Measurements from ENCODE around the gene PECR. TPM values are rescaled to one million over a fixed set of nuclear protein-coding genes. Genes with fewer than 3 reads are reported as not detected.

Gene PECR
- 100 to 1,000 TPM in 1 of 2 donors, 10 to 100 TPM in 1; 67.5 to 152 TPM for total RNA-seq
- 10 to 100 TPM; 31.8 to 63.5 TPM for polyA plus RNA-seq

DNA sequence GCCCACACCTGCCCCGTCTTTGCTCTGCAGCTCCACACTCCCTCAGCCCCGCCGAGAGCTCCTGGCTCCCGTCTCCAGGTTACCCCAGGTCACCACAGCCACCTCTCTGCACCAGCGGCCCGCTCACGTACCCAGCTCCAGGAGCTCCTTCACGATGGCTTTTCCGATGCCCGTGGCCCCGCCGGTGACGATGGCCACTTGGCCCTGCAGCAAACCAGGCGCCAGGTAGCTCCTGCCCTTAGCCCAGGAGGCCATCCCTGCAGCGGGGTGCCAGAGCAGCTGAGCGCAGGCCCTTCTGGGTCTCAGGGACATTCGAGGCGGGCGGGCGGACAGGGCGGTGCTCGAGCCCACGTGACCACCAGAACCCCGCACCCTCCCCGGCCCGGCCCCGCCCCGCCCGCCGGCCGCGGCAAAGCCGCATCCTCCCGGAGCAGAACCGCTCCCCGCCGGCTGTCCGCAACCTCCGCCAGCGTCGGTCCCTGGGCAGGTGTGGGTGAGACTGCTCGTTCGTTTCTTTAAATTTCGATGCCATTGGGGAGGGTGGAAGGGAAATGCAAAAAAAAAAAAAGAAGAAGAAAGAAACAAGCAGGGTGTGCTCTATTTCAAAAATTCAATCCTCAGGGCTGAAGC is at the start of gene PECR, which contains the start of gene TMEM169:
Gene PECR, minus strand, starts transcription at position 323 of the 630 bp plus-strand sequence. Its CDS starts 68 bp downstream, at position 255.
Gene TMEM169, plus strand, starts transcription at position 433 of the 630 bp plus-strand sequence. CDS start 14,045 bp downstream, outside the sequence.
- H3K27ac ChIP-seq (ENCODE audit: low read depth in 1 of 2, low read length in 2 of 2): peak within 1 kb of the TSS; percentile 56 to 62
- under 1% methylated on average over 44 of the region's 44 CpGs for WGBS

DNA sequence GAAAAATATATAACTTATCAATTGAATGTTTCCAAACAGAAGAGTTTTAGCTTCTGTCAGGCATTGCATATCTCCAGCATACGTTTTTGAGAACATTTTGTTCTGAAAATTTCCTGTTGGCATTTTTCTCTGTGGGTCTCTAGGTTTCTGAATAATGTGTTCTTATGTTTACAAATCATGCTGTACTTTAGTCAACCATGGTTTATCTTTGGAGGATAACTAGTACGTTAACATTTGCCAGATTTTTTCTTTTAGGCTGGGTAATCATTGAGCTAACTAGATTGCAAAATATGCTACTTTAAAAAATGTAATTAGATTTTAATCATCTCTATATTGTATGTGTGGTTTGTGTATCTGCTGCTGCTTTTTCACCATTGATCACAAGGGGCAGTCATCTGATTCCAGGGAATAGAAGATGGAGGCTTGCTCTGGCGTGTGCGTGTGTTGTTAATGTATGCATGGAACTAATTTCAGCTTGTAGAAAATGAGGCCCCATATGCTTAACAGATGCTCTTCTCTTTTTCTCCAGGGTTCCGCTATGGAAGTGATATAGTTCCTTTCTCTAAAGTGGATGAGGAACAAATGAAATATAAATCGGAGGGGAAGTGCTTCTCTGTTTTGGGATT is 48.9 kb upstream of the PECR start:
- TF ChIP-seq, protein P1, sequence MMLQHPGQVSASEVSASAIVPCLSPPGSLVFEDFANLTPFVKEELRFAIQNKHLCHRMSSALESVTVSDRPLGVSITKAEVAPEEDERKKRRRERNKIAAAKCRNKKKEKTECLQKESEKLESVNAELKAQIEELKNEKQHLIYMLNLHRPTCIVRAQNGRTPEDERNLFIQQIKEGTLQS (IDR thresholded peaks at IDR 0.05): no peak
- peak; percentile 55 for TF ChIP-seq SP1 (IDR thresholded peaks at IDR 0.05)
- TF ChIP-seq HNF4G (IDR thresholded peaks at IDR 0.05): no peak
- TF ChIP-seq, protein P2, sequence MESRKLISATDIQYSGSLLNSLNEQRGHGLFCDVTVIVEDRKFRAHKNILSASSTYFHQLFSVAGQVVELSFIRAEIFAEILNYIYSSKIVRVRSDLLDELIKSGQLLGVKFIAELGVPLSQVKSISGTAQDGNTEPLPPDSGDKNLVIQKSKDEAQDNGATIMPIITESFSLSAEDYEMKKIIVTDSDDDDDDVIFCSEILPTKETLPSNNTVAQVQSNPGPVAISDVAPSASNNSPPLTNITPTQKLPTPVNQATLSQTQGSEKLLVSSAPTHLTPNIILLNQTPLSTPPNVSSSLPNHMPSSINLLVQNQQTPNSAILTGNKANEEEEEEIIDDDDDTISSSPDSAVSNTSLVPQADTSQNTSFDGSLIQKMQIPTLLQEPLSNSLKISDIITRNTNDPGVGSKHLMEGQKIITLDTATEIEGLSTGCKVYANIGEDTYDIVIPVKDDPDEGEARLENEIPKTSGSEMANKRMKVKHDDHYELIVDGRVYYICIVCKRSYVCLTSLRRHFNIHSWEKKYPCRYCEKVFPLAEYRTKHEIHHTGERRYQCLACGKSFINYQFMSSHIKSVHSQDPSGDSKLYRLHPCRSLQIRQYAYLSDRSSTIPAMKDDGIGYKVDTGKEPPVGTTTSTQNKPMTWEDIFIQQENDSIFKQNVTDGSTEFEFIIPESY (IDR thresholded peaks at IDR 0.05): peak; percentile 30
- TF ChIP-seq, protein P3, sequence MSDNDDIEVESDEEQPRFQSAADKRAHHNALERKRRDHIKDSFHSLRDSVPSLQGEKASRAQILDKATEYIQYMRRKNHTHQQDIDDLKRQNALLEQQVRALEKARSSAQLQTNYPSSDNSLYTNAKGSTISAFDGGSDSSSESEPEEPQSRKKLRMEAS (IDR thresholded peaks at IDR 0.05): no peak
- TF ChIP-seq, protein P4, sequence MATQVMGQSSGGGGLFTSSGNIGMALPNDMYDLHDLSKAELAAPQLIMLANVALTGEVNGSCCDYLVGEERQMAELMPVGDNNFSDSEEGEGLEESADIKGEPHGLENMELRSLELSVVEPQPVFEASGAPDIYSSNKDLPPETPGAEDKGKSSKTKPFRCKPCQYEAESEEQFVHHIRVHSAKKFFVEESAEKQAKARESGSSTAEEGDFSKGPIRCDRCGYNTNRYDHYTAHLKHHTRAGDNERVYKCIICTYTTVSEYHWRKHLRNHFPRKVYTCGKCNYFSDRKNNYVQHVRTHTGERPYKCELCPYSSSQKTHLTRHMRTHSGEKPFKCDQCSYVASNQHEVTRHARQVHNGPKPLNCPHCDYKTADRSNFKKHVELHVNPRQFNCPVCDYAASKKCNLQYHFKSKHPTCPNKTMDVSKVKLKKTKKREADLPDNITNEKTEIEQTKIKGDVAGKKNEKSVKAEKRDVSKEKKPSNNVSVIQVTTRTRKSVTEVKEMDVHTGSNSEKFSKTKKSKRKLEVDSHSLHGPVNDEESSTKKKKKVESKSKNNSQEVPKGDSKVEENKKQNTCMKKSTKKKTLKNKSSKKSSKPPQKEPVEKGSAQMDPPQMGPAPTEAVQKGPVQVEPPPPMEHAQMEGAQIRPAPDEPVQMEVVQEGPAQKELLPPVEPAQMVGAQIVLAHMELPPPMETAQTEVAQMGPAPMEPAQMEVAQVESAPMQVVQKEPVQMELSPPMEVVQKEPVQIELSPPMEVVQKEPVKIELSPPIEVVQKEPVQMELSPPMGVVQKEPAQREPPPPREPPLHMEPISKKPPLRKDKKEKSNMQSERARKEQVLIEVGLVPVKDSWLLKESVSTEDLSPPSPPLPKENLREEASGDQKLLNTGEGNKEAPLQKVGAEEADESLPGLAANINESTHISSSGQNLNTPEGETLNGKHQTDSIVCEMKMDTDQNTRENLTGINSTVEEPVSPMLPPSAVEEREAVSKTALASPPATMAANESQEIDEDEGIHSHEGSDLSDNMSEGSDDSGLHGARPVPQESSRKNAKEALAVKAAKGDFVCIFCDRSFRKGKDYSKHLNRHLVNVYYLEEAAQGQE (IDR thresholded peaks at IDR 0.05): no peak
- TF ChIP-seq RXRA (IDR thresholded peaks at IDR 0.05): peak in 1 of 2 donors; percentile 39
- TF ChIP-seq RAD21 (IDR thresholded peaks at IDR 0.05): no peak
- TF ChIP-seq HNF4A (conservative IDR thresholded peaks at IDR 0.05): peak; percentile 57 to 60
- TF ChIP-seq YY1 (IDR thresholded peaks at IDR 0.05): peak; percentile 58
- TF ChIP-seq FOXA2 (IDR thresholded peaks at IDR 0.05): no peak
- peak; percentile 8 for TF ChIP-seq FOXA1 (IDR thresholded peaks at IDR 0.05)
- TF ChIP-seq JUND (IDR thresholded peaks at IDR 0.05): peak in 1 of 2 donors; percentile 34
- Histone ChIP-seq H3K27ac (ENCODE audit: low read depth in 1 of 2, low read length in 2 of 2) (peak overlapping the region in 1 of 2 donors; percentile 40), H3K9ac (ENCODE audit: low read depth in 1 of 2, low read length in 2 of 2) (peak overlapping the region in 1 of 2 donors; percentile 48), H3K27me3 (ENCODE audit: control insufficient read depth in 4 of 4, insufficient read depth in 4 of 4, low read length in 3 of 4) (no peaks in the 10 kb centered on the region), H3K4me3 (ENCODE audit: low read depth in 1 of 3, low read length in 3 of 3) (peak overlapping the region in 2 of 3 donors; percentile 0 to 20), H3K4me1 (ENCODE audit: control insufficient read depth in 4 of 4, insufficient read depth in 4 of 4, low read length in 3 of 4) (peaks cover 12 to 62% (median 53%) of the 10 kb centered on the region in 4 donors), H3K36me3 (ENCODE audit: control insufficient read depth in 4 of 4, insufficient read depth in 3 of 4, low read depth in 1 of 4, low read length in 3 of 4) (peaks cover 10 to 60% (median 38%) of the 10 kb centered on the region in 4 donors), H3K9me3 (ENCODE audit: control insufficient read depth in 4 of 4, low read length in 3 of 4) (no peaks in the 10 kb centered on the region)
- no peak for DNase-seq (ENCODE audit: low spot score)
- 50% methylated on average over 6 of the region's 6 CpGs for WGBS

More for the DNA sequence above, at the start of gene PECR, which contains the start of gene TMEM169:
- H3K9me3 ChIP-seq (ENCODE audit: control insufficient read depth in 4 of 4, low read length in 3 of 4): no peaks in the 10 kb centered on the region
- H3K4me1 ChIP-seq (ENCODE audit: control insufficient read depth in 4 of 4, insufficient read depth in 4 of 4, low read length in 3 of 4): peaks cover 11 to 44% (median 36%) of the 10 kb centered on the region in 4 donors
- no peaks in the 10 kb centered on the region for H3K27me3 ChIP-seq (ENCODE audit: control insufficient read depth in 4 of 4, insufficient read depth in 4 of 4, low read length in 3 of 4)
- H3K9ac ChIP-seq (ENCODE audit: low read depth in 1 of 2, low read length in 2 of 2): peak within 1 kb of the TSS; percentile 66 to 92
- H3K36me3 ChIP-seq (ENCODE audit: control insufficient read depth in 4 of 4, insufficient read depth in 3 of 4, low read depth in 1 of 4, low read length in 3 of 4): no peaks in the 10 kb centered on the region
- H3K4me3 ChIP-seq (ENCODE audit: low read depth in 1 of 3, low read length in 3 of 3): peak within 1 kb of the TSS; percentile 65 to 89 (median 76)
- TF ChIP-seq TAF1 (conservative IDR thresholded peaks at IDR 0.05) (peak; percentile 93), HNF4A (conservative IDR thresholded peaks at IDR 0.05) (peak in 1 of 2 donors; percentile 38), RXRA (IDR thresholded peaks at IDR 0.05) (peak; percentile 22 to 69), YY1 (IDR thresholded peaks at IDR 0.05) (peak; percentile 92), RAD21 (IDR thresholded peaks at IDR 0.05) (peak in 1 of 2 donors; percentile 23), JUND (IDR thresholded peaks at IDR 0.05) (no peak), HNF4G (IDR thresholded peaks at IDR 0.05) (no peak), GABPA (IDR thresholded peaks at IDR 0.05 in 1 of 2, conservative IDR thresholded peaks at IDR 0.05 in 1 of 2) (no peak)
- TF ChIP-seq, protein P4 (IDR thresholded peaks at IDR 0.05): peak; percentile 86
- DNase-seq (ENCODE audit: low spot score): peak; percentile 88

All from liver (tissue), 9 donors.